ENCODE data around the gene C3.
A peak's percentile ranks its signal among the peaks of the same experiment; 100 is the strongest.
"Not testable (repeated sequence)": the region's sequence is repeated elsewhere in the genome, so short reads cannot be mapped to it uniquely, and the experiment has no call there.

Gene C3

GRCh38 chr19:6720369-6721137, at the start of gene C3:
Gene C3, minus strand, starts transcription at chr19:6720650. Its CDS starts 61 bp downstream, at chr19:6720589.
- Histone ChIP-seq H3K4me3 (no peak within 1 kb of the TSS), H3K27ac (no peak within 1 kb of the TSS), H3K36me3 (ENCODE audit: insufficient read depth, low read length) (no peaks in the 10 kb centered on the region), H3K9ac (ENCODE audit: insufficient read length) (no peak within 1 kb of the TSS), H3K9me3 (ENCODE audit: low read depth, low read length) (no peaks in the 10 kb centered on the region)
- DNase-seq (ENCODE audit: low read depth, low spot score): no peak
- no peak for TF ChIP-seq FOXP2 (optimal IDR thresholded peaks at IDR 0.05; ENCODE audit: control extremely low read depth, extremely low read length, insufficient read depth)
- no peak for TF ChIP-seq EZH2 (IDR thresholded peaks at IDR 0.05)
- no peak for TF ChIP-seq POLR2AphosphoS5 (IDR thresholded peaks at IDR 0.05; ENCODE audit: borderline replicate concordance, low read depth, low read length)

GRCh38 chr19:6769006-6769619, 48.7 kb upstream of the C3 start:
- Histone ChIP-seq H3K4me3 (no peak overlapping the region), H3K27ac (no peak overlapping the region), H3K9me3 (ENCODE audit: low read depth, low read length) (no peaks in the 10 kb centered on the region), H3K9ac (ENCODE audit: insufficient read length) (no peak overlapping the region), H3K36me3 (ENCODE audit: insufficient read depth, low read length) (no peaks in the 10 kb centered on the region)
- TF ChIP-seq FOXP2 (optimal IDR thresholded peaks at IDR 0.05; ENCODE audit: control extremely low read depth, extremely low read length, insufficient read depth) (no peak), POLR2AphosphoS5 (IDR thresholded peaks at IDR 0.05; ENCODE audit: borderline replicate concordance, low read depth, low read length) (no peak), EZH2 (IDR thresholded peaks at IDR 0.05) (no peak)
- DNase-seq (ENCODE audit: low read depth, low spot score): no peak

- TF ChIP-seq FOXP2 (optimal IDR thresholded peaks at IDR 0.05; ENCODE audit: control extremely low read depth, extremely low read length, insufficient read depth): no peak
- TF ChIP-seq POLR2AphosphoS5 (IDR thresholded peaks at IDR 0.05; ENCODE audit: borderline replicate concordance, low read depth, low read length): no peak
- TF ChIP-seq EZH2 (IDR thresholded peaks at IDR 0.05): no peak
Observed at GRCh38 chr19:6768236-6768785, 47.9 kb upstream of the C3 start.

DNA sequence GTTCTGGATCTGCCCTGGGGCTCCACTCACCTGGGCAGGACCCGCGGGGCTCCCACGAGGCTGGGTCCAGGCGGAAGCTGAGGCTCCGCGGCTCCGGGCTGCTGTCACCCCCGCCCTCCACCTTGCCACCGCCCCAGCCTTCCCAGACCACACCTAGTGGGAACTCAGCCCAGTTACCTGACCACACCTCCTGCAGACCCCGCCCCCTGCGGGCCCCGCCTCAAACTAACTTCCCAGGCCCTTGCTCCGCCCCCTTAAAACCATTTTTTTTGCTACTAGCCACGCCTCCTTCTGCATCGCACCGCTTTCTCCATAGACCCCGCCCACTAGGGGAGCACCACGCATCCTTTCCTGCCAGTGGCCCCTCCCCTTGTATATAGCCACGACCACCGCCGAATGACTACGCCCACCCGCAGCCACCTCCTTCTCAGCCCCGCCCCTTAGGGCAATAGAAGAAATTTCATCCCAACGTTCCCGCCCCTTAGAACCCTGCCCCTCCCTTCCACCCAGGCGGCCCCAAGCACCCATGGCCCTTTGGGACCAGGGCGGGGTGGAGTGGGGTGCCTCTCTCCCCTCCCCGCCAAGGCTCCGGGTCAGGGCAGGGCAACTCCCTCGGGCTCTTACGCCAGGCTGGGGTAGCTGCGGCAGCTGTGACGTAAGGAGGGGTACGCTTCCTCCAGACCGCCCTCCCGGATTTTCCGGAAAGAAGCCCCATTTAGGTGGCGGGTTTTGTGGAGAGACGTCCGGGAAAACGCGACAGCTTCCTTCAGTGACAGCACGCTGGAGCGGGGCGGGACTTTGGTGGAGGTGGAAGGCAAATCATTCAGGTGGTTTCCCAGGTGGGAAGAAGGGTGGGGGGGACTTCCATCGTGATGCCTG, 47.1 kb upstream of the C3 start, which contains the start of gene SH2D3A:
Gene SH2D3A (minus strand): TSS at position 79 of the 879 bp plus-strand sequence. CDS start 3,687 bp downstream, outside the sequence.
- peak within 1 kb of the TSS; percentile 59 for H3K4me3 ChIP-seq

More at GRCh38 chr19:6768236-6768785, 47.9 kb upstream of the C3 start:
- DNase-seq (ENCODE audit: low read depth, low spot score): no peak
- Histone ChIP-seq H3K9ac (ENCODE audit: insufficient read length) (no peak overlapping the region), H3K27ac (no peak overlapping the region), H3K4me3 (no peak overlapping the region), H3K36me3 (ENCODE audit: insufficient read depth, low read length) (no peaks in the 10 kb centered on the region), H3K9me3 (ENCODE audit: low read depth, low read length) (no peaks in the 10 kb centered on the region)

DNA sequence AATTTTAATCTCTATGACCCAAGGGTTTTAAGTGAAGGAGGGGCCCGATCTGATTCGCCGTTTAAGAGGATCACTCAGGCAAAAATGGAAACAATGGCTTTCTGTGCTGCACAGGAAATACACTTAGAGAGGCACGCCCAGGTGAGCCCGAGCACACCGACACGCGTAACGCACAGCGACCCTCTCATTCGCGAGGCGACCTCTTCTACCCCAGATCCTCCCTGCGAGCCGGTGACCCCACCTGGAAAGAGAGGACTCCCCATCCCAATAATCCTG, 46.6 kb upstream of the C3 start:
- no peak for DNase-seq (ENCODE audit: low read depth, low spot score)
- no peak overlapping the region for H3K9ac ChIP-seq (ENCODE audit: insufficient read length)
- no peaks in the 10 kb centered on the region for H3K36me3 ChIP-seq (ENCODE audit: insufficient read depth, low read length)
- peak overlapping the region; percentile 59 for H3K4me3 ChIP-seq
- no peaks in the 10 kb centered on the region for H3K9me3 ChIP-seq (ENCODE audit: low read depth, low read length)
- H3K27ac ChIP-seq: no peak overlapping the region
- no peak for TF ChIP-seq EZH2 (IDR thresholded peaks at IDR 0.05)
- no peak for TF ChIP-seq FOXP2 (optimal IDR thresholded peaks at IDR 0.05; ENCODE audit: control extremely low read depth, extremely low read length, insufficient read depth)
- no peak for TF ChIP-seq POLR2AphosphoS5 (IDR thresholded peaks at IDR 0.05; ENCODE audit: borderline replicate concordance, low read depth, low read length)

More for the DNA sequence above, 47.1 kb upstream of the C3 start, which contains the start of gene SH2D3A:
- H3K9me3 ChIP-seq (ENCODE audit: low read depth, low read length): no peaks in the 10 kb centered on the region
- H3K36me3 ChIP-seq (ENCODE audit: insufficient read depth, low read length): no peaks in the 10 kb centered on the region
- peak; percentile 80 for DNase-seq (ENCODE audit: low read depth, low spot score)
- TF ChIP-seq POLR2AphosphoS5 (IDR thresholded peaks at IDR 0.05; ENCODE audit: borderline replicate concordance, low read depth, low read length) (no peak), FOXP2 (optimal IDR thresholded peaks at IDR 0.05; ENCODE audit: control extremely low read depth, extremely low read length, insufficient read depth) (no peak), EZH2 (IDR thresholded peaks at IDR 0.05) (no peak)
- H3K27ac ChIP-seq: no peak within 1 kb of the TSS
- no peak within 1 kb of the TSS for H3K9ac ChIP-seq (ENCODE audit: insufficient read length)

- peak overlapping the region; percentile 59 for H3K4me3 ChIP-seq
- H3K36me3 ChIP-seq (ENCODE audit: insufficient read depth, low read length): no peaks in the 10 kb centered on the region
- no peak for DNase-seq (ENCODE audit: low read depth, low spot score)
- H3K9ac ChIP-seq (ENCODE audit: insufficient read length): no peak overlapping the region
- H3K27ac ChIP-seq: no peak overlapping the region
- no peaks in the 10 kb centered on the region for H3K9me3 ChIP-seq (ENCODE audit: low read depth, low read length)
- TF ChIP-seq EZH2 (IDR thresholded peaks at IDR 0.05) (no peak), FOXP2 (optimal IDR thresholded peaks at IDR 0.05; ENCODE audit: control extremely low read depth, extremely low read length, insufficient read depth) (no peak), POLR2AphosphoS5 (IDR thresholded peaks at IDR 0.05; ENCODE audit: borderline replicate concordance, low read depth, low read length) (no peak)
Observed at GRCh38 chr19:6766357-6767080, 46.1 kb upstream of the C3 start.

DNA sequence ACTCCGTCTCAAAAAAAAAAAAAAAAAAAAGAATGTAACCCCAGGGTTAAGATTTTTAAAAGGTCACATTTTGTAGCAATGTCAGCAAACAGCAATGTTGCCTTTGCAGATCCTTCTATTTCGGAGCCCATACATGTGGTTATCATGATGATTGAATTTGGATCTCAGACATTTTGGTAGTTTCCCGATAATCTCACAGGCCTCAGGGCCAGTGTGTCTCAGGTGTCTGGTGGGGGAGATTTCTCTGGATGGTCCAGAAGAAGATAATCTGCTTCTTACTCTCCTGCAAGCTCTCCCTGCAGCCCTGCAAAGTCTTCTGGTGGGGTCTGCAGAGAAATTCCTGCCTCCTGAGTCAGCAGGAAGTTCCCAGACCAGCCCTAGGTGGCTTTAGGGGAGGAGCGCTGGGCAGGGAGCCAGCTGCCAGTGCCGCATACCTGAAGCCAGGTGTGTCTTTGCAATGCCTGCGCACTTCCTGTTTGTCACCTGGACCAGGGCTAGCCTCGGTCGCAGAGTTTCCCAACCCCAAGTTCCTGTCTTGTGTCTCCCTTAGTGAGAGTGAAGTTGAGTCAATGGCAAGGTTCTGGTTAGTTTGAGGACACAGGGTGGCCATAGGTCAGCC, 45.4 kb upstream of the C3 start:
- H3K9me3 ChIP-seq (ENCODE audit: low read depth, low read length): no peaks in the 10 kb centered on the region
- no peak for TF ChIP-seq EZH2 (IDR thresholded peaks at IDR 0.05)
- TF ChIP-seq POLR2AphosphoS5 (IDR thresholded peaks at IDR 0.05; ENCODE audit: borderline replicate concordance, low read depth, low read length): no peak
- DNase-seq (ENCODE audit: low read depth, low spot score): no peak
- no peak overlapping the region for H3K4me3 ChIP-seq
- no peak overlapping the region for H3K27ac ChIP-seq
- H3K36me3 ChIP-seq (ENCODE audit: insufficient read depth, low read length): no peaks in the 10 kb centered on the region
- no peak overlapping the region for H3K9ac ChIP-seq (ENCODE audit: insufficient read length)

- not testable (repeated sequence) for H3K4me3 ChIP-seq; H3K9ac ChIP-seq (ENCODE audit: insufficient read length); H3K36me3 ChIP-seq (ENCODE audit: insufficient read depth, low read length); H3K27ac ChIP-seq; H3K9me3 ChIP-seq (ENCODE audit: low read depth, low read length); DNase-seq (ENCODE audit: low read depth, low spot score)
Observed at GRCh38 chr19:6762253-6762797, 41.9 kb upstream of the C3 start.

Data from SK-N-MC (cell line).